Endothelial cell of umbilical vein (primary cell): ENCODE data around the gene MYL3. TPM values are rescaled to one million over a fixed set of nuclear protein-coding genes. Genes with fewer than 3 reads are reported as not detected.

ENCODE experiments used
- BruUV-seq: library from RNA; stranded (reverse); fragments of 400-500 nt; replicated peaks from 2 replicates; lab custom pipeline; 2021; lab: Mats Ljungman, UMichigan
- CTCF ChIA-PET: fragments of 300-600, 350-600 bp; sonication (Branson Sonifier 250); formaldehyde crosslinking; loops from one replicate; lab custom pipeline; 2021; ENCODE audit warnings: antibody characterized with exemption, inconsistent platforms; lab: Charles Lee
- POLR2A ChIA-PET: fragments of 300-600, 350-600 bp; sonication (Branson Sonifier 250); formaldehyde crosslinking; loops from one replicate; lab custom pipeline; 2021; ENCODE audit warnings: antibody characterized with exemption, inconsistent platforms; lab: Charles Lee
- DNase-seq: peaks from one replicate; pipeline ENCODE4 v3.0.0-alpha.2; 2011; ENCODE audit warnings: low read depth, low spot score
- FAIRE-seq: peaks from 2 replicates; lab custom pipeline; 2011; peaks lifted over from hg19 to GRCh38; lab: Jason Lieb, UNC
- H2AFZ ChIP-seq: 2 replicates; pipeline ENCODE4 v1.6.0; 2012; ENCODE audit warnings: low read depth, low read length, control low read depth, inconsistent platforms
- H3K27ac ChIP-seq: 2 replicates; pipeline ENCODE4 v1.5.1; 2011; ENCODE audit warnings: low read depth, mild to moderate bottlenecking, control low read depth, low read length, moderate library complexity; ENCODE audit not compliant: insufficient read depth
- H3K27me3 ChIP-seq, 2 experiments: 2 replicates each; pipeline versions ENCODE4 v1.6.0 to v1.6.1; 2011; ENCODE audit warnings: low read length in 2 of 2, mixed read lengths in 1 of 2; ENCODE audit not compliant: control insufficient read depth in 2 of 2, insufficient read depth in 2 of 2
- H3K36me3 ChIP-seq, 2 experiments: 2 replicates in 1 of 2; 3 replicates in 1 of 2; pipeline ENCODE4 v1.5.1; 2011; ENCODE audit warnings: low read length in 2 of 2, mild to moderate bottlenecking in 1 of 2, moderate library complexity in 1 of 2; ENCODE audit not compliant: control insufficient read depth in 2 of 2, insufficient read depth in 2 of 2; ENCODE audit errors: extremely low read depth in 1 of 2
- H3K4me1 ChIP-seq: 3 replicates; pipeline ENCODE4 v1.5.1; 2011; ENCODE audit warnings: mild to moderate bottlenecking, low read length; ENCODE audit not compliant: control insufficient read depth, insufficient read depth; ENCODE audit errors: extremely low read depth
- H3K4me2 ChIP-seq: 2 replicates; pipeline ENCODE4 v1.6.1; 2011; ENCODE audit warnings: low read length, control low read depth, mixed read lengths; ENCODE audit not compliant: insufficient read depth
- H3K4me3 ChIP-seq, 3 experiments: fragments of 200-600 bp in 1 of 3; sonication (generic), shearing (Covaris generic) in 1 of 3; replicated peaks in 1 of 3; 2 replicates each; pipeline ENCODE4 v1.5.1; 2011 to 2016; ENCODE audit warnings: control low read depth in 3 of 3, low read length in 3 of 3, mild to moderate bottlenecking in 2 of 3, inconsistent platforms in 1 of 3, low read depth in 1 of 3, moderate library complexity in 1 of 3; ENCODE audit not compliant: insufficient read depth in 1 of 3
- H3K79me2 ChIP-seq: 2 replicates; pipeline ENCODE4 v1.6.0; 2012; ENCODE audit warnings: low read length, inconsistent platforms; ENCODE audit not compliant: control insufficient read depth, insufficient read depth
- H3K9ac ChIP-seq: replicated peaks from 2 replicates; pipeline ENCODE3; 2011; ENCODE audit warnings: low read length, control low read depth; ENCODE audit not compliant: insufficient read depth; ENCODE audit errors: extremely low read depth
- H3K9me1 ChIP-seq: replicated peaks from 3 replicates; pipeline ENCODE4 v1.6.0; 2011; ENCODE audit warnings: mild to moderate bottlenecking, low read length; ENCODE audit not compliant: control insufficient read depth, insufficient read depth; ENCODE audit errors: extremely low read depth
- H3K9me3 ChIP-seq: replicated peaks from 2 replicates; pipeline ENCODE4 v1.5.1; 2012; ENCODE audit warnings: low read length, inconsistent platforms; ENCODE audit not compliant: control insufficient read depth, insufficient read depth
- H4K20me1 ChIP-seq: replicated peaks from 2 replicates; pipeline ENCODE3; 2011; ENCODE audit warnings: mild to moderate bottlenecking, low read length; ENCODE audit not compliant: control insufficient read depth, insufficient read depth; ENCODE audit errors: extremely low read depth
- FOS ChIP-seq: IDR thresholded peaks from 2 replicates; pipeline ENCODE4 v1.6.1; 2011; ENCODE audit warnings: mild to moderate bottlenecking, low read length, moderate library complexity, borderline replicate concordance; ENCODE audit not compliant: insufficient read depth
- GATA2 ChIP-seq: IDR thresholded peaks from 2 replicates; pipeline ENCODE4 v1.7.0; 2011; ENCODE audit warnings: low read depth, mild to moderate bottlenecking, moderate library complexity, mixed read lengths, low read length; ENCODE audit not compliant: insufficient read length, insufficient read depth
- JUN ChIP-seq: IDR thresholded peaks from 2 replicates; pipeline ENCODE4 v1.6.1; 2011; ENCODE audit warnings: borderline replicate concordance, low read depth; ENCODE audit not compliant: insufficient read length, insufficient read depth
- MYC ChIP-seq: IDR thresholded peaks from one replicate; pipeline ENCODE4 v1.6.1; 2011; ENCODE audit warnings: mild to moderate bottlenecking, low read depth, low read length
- POLR2A ChIP-seq: IDR thresholded peaks from 2 replicates; pipeline ENCODE4 v1.6.1; 2012; ENCODE audit warnings: low read depth, mild to moderate bottlenecking, control low read depth, low read length
- dilution Hi-C: fragments of 300-500 bp; cut with MboI; formaldehyde crosslinking; loops from one replicate; pipeline ENCODE4 v1.15.0; 2019; ENCODE audit warnings: low sequenced_read_pairs; ENCODE audit not compliant: extremely low pct_ligation_motif_present
- intact Hi-C: fragments of 100-400 bp; cut with micrococcal nuclease; formaldehyde crosslinking; loops from one replicate; pipeline ENCODE4 v1.10.0; 2022
- polyA plus RNA-seq, 4 experiments: library from polyadenylated mRNA; depleted of rRNA in 3 of 4; stranded (reverse) in 3 of 4; unstranded in 1 of 4; fragments of >200 nt; gene quantifications; 2 replicates each; pipeline versions ENCODE4 v1.2.1 to v1.2.3, GENCODE V29; 2011 to 2012; ENCODE audit warnings: missing spikeins in 1 of 4
- total RNA-seq: library from RNA; stranded (reverse); gene quantifications from 2 replicates; pipeline ENCODE4 v1.2.3, GENCODE V29; 2021

Gene MYL3
- total and polyA plus RNA-seq, 2 donors (not counting 3 experiments of a cell fraction or from before 2014, with no cell fraction given) = not detected

GRCh38 chr3:46831316-46831715 is 31.9 kb downstream of the MYL3 start:
- Histone ChIP-seq H3K27me3 (peaks cover 6 to 8% of the 10 kb centered on the region in 2 experiments), H3K79me2 (no peaks in the 10 kb centered on the region), H2AFZ (no peak overlapping the region), H3K4me1 (no peaks in the 10 kb centered on the region), H3K9me3 (no peaks in the 10 kb centered on the region), H3K27ac (no peak overlapping the region), H4K20me1 (no peaks in the 10 kb centered on the region), H3K9ac (no peak overlapping the region), H3K4me3 (no peak overlapping the region), H3K9me1 (no peaks in the 10 kb centered on the region), H3K4me2 (no peak overlapping the region), H3K36me3 (no peaks in the 10 kb centered on the region)
- no peak for FAIRE-seq
- POLR2A ChIA-PET = no interaction called here
- CTCF ChIA-PET = no interaction called here
- intact Hi-C loops (no loop called here), dilution Hi-C loops (no loop called here)
- no peak for DNase-seq
- TF ChIP-seq MYC (no peak), FOS (no peak)
- BruUV-seq = no TSS peak

- Histone ChIP-seq H3K4me3 (no peak overlapping the region), H3K4me1 (no peaks in the 10 kb centered on the region), H3K27me3 (peaks cover 6 to 8% of the 10 kb centered on the region in 2 experiments), H3K9ac (no peak overlapping the region), H3K9me3 (no peaks in the 10 kb centered on the region), H3K4me2 (no peak overlapping the region), H2AFZ (no peak overlapping the region), H3K79me2 (no peaks in the 10 kb centered on the region), H4K20me1 (no peaks in the 10 kb centered on the region), H3K27ac (no peak overlapping the region), H3K9me1 (no peaks in the 10 kb centered on the region), H3K36me3 (no peaks in the 10 kb centered on the region)
- ChIA-PET POLR2A (no interaction called here), CTCF (no interaction called here)
- intact Hi-C loops (no loop called here), dilution Hi-C loops (no loop called here)
- BruUV-seq = no TSS peak
- DNase-seq = no peak
- no peak for TF ChIP-seq JUN
- TF ChIP-seq POLR2A = no peak
- no peak for TF ChIP-seq GATA2
- FAIRE-seq = no peak
Observed at GRCh38 chr3:46830801-46831200, 32.4 kb downstream of the MYL3 start.
